Stimulated activated CD8-positive, alpha-beta memory T cell treated with anti-CD3 and anti-CD28 coated beads, Interleukin-7, amount 100 ng/mL, for 4 hours (primary cell): ENCODE results near the gene GPR18.

ENCODE experiments used
- DNase-seq, 2 donors: peaks; one replicate each; pipeline ENCODE4 v3.0.0-alpha.2; 2020; ENCODE audit warnings: low read depth in 2 of 2

Gene GPR18

DNA sequence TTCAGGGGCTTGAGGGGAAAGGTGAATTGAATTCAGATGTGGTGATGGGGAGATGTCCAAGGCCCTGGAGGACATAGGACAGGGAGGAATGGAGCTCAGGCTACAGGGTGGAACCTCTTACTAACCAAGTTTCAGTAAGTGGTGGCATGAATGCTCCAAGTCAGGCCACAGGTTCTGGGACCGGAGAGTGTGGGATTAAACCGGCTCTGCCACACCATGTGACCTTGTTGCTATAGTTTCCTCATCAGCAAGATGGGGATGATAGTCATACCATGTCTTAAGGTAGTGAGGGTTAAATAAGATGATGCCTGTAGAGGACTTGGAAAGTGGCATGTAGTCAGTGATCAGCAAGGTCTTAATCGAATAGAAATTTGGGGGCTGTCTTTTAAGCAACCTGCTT is 32.7 kb upstream of the GPR18 start:
- no peak for DNase-seq

DNA sequence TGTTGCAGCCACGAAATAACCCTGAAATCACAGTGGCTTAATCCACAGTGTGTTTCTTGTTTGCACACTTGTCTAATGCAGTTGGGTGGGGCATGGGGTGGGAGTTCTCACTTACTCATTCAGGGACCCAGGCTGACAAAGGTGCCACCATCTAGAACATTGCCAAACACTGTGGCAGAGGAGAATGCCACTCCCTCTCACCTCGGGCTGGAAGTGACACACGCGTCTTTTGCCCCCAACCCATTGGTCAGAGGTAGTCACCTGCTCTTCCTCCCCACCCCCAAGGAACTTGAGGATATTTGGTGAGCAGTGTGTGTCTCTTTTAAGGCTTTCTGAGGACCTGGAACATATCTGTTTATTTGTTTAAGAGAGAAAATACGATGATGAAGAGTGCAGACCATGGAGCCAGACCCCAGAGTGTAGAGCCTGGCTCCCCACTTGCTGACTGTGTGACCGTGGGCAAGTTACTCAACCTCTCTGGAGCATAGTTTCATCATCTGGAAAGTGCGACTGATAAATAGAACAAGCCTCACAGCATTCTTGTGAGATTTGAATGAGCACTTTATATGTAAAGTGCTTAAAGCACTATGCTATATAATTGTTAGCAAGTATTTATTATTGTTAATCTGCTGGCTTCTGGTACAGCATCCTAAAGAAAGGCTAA is 31.6 kb upstream of the GPR18 start:
- DNase-seq = peak in 1 of 2 donors; percentile 45

DNA sequence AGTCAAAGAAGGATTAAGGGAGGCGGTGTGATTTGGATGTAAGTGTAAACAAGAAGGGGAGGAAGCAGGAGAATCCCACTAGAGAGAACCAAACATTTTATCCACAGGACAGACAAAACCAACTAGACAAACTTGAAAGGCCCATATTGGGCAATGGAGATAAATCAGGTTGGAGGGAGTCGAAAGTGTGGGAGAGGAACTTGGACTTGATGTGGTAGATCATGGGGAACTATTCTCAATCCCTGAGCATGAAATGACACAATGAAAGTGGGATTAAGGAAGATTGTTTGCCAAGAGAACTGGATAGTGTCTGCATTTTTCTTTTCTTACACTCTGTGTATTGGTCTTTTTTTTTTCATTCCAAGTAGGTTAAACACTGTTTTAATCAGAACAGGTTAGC is 31.1 kb upstream of the GPR18 start:
- no peak for DNase-seq

DNA sequence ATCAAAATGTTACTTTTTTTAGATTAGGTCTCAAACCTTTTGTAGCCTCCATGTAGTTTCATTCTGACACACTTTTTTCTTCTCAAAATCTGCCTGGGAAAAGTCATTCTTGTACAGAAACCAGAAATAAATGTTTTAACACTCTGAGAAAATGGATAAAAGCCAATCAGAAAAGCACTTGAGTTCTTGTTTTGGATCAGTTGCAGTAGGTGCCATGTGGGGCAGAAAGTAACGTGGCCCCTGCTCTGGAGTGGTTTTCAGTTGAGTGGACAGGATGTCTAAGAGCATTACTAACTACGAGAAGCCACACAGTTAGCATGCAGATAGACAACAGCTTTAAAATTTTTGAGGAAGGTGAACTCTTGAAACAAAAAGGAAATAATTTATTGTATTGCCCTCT is 29.9 kb upstream of the GPR18 start:
- DNase-seq = no peak

DNA sequence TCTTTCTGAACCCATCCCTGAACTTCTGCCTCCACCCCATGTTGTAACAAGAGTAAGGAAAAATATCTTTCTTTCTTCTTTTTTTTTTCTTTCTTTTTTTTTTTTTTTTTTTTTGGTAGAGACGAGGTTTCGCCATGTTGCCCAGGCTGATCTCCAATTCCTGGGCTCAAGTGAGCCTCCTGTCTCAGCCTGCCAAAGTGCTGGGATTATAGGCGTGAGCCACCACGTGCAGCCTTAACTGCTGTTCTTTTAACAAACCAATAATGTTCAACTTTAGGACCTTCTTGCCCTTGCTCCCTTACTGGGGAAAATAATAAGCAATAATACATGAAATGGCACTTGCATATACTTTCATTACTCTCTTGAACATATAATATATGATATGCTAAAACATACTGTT is 29.4 kb upstream of the GPR18 start:
- no peak for DNase-seq

DNA sequence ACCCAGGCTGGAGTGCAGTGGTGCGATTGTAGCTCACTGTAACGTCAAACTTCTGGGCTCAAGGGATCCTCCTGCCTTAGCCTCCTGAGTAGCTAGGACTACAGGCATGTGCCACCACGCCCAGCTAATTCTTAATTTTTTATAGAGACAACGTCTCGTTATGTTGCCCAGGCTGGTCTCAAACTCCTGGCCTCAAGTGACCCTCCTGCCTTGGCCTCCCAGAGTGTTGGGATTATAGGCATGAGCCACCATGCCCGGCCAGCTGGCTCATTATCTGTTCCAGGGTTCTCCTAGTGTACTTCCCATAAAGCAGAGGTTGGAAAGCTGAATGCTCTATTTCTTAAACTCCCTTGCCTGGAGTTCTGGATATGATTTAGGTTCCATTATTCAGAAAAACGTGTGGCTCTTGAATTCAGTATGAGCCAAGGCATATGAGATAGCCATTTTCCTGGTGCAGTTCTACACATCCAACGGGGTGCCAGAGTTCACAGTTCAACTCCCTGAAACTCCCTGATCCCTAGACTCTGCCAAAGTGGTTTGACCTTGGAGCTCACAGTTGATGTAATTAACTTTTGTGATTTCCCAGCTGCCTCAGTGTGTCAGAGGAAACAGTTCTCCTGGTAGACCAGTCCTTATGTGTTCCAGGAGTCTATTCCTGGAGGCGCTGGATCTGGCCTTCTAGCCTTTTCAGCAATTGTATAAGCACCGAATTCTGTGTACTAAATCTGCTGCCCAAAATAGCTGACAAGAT is 27.4 kb upstream of the GPR18 start:
- DNase-seq = no peak

DNA sequence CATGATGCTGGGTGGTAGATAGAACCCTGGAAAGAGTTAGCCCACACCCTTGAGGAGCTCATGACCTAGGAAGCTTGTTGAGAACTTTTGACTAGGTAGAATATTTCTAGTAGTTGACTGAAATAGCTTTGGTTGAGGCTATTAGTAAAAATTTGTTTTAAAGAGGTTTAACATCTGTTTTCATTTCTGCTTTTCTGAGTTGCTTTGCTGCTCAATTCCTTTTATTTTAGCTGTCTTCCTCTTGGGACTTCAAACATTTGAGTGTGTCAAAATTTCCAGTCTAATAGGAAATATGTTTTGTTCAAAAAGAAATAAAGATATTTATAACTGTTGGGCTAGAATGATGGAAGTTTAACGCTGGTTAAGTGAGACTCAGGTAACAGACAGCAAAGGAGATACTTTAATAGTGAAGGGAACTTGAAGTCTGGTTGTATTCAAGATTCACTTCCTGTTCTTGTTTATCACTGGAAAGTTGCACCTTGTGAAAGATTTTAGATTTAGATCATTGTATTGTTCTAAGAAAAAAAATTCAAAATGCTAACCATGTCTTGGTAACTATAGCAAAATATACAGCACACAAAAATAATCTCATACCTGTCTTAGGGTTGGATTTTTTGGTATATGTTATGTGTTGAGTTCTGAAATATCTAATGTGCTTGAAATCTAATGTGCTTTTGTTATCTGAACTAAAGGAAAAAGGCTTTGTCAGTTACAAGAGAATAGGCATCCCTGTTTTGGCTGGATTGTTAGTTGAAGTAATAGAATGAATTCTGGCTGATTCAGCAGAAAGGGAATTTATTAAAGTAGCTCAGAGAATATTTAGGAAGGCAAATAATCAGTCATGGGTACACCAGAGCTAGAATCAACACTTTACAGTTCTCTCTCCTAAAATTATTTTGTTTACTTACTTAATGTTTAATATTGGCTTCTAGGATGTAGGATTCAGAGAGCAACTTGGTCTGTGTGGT is 24.4 kb upstream of the GPR18 start:
- no peak for DNase-seq

DNA sequence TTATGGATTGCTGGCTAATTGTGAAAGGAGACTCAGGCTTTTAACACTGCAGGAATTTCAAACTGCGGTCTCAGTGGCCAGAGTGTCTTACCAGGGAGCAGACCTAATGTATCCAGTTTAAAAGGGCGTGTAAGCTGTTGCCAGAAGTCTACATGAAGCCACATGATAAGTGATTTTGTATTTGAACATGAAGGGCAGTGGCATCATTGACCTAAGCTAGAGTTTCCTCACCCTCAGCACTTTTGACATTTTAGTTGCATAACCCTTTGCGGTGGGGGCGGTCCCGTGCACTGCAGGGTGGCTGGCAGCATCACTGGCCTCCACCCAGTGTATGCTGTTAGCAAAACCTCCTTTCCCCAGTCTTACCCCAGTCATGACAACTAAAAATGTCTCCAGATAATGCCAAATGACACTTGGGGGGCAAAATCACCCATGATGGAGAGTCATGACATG is 23.7 kb upstream of the GPR18 start:
- peak in 1 of 2 donors; percentile 39 for DNase-seq

DNA sequence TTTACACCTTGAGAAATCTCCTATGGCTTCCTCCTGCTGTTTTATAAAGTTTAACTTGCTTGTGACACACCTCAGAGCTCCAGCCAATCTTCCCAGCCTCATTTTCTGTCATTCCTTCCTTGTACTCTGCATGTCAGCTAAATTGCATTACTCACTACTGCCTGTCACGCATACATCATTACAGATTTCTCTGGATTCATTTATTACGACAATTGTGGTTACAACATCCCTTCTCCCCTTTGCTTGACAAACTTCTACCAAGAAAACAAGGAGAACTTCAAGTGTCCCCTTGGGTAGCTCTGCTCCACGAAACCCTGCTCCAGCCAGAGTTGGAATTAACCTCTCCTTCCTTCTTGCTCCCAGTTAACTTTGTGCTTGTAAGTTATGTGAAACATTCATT is 22.0 kb upstream of the GPR18 start:
- no peak for DNase-seq

DNA sequence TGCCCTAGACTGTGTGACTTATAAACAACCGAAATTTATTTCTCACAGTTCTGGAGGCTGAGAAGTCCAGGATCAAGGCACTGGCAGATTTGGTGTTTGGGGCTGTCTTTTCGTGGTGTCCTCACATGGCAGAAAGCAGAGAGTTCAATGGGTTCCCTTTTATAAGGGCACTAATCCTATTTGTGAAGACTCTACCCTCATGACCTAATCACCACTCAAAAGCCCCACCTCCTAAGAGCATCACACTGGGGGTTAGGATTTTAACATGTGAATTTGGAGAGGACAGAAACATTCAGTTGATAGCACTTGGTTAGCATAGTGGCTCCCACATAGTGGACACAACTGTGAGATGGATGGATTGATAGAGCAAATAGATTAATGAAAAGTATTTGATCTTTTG is 21.5 kb upstream of the GPR18 start:
- no peak for DNase-seq

DNA sequence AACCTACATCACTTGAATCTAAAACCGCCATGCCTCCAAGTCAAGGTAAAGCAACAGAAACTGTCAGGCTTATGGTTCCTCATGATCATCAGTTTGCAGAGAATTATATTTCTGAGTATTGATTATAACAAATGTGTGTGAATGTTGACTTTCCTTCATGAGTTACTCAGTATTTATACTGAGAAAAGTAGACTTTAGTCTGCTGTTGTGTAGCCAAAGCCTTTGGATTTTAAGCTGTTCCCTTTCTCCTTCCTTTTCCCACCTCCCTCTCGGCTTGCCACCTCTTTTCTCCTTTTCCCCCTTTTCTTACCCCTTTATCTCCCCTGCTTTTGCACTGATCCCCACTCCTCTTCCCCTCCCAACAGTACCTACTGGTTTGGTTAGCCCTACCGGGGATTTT is 20.7 kb upstream of the GPR18 start:
- no peak for DNase-seq

DNA sequence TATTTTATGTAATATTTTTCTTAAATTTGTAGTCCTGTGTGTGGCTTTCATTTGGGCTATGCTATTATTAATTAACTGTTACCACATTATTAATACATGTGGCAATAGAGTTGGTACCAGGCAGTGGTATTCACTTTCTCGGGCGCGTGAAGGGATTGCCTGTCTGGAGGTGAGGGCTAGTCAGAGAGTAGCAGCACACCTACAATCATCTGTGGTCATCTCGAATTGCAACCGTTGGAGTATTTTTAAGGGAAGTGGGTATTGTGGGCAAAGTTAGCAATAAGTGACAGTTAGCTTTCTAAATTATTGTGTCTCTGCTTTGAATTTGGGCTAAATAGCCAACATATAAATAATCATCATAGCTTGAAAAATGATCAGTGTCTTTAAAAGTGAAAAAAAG is 20.0 kb upstream of the GPR18 start:
- no peak for DNase-seq

DNA sequence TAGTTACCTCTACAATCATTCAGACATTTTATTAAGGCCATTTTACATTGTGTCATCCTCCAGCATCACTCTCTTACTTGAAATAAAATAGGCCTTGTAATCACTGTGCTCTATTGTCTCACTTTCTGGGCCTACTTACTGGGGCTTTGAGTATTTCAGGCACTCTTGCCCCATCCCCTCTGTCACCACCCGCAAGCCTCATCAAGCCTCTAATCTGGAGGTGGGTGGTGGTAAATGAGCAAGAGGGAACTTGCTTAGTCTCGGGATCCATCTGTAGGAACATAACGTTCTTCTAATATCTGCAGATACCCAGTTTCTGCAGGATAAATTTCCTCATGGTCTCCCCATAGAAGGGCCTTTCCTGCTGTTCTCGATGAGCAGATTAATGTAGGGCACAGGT is 19.4 kb upstream of the GPR18 start:
- DNase-seq = no peak

DNA sequence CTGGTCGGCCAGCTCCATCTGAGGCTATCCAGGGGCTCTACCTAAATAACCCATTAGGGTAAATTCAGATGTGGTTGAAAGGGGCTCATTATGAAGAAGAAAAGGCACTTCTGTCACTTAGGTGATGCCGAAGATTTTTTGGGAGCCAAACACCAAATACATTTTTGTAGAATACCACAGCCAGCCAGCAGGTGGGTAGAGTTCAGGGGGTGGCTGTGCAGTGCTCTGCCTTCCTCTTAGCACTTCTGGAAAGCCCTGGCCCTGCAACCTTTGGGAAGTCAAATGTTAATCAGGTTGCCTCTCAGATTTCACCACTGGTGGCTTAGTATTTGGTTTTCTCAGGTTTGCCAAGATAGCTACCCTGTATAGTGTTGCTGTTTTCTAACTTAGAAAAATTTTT is 18.5 kb upstream of the GPR18 start:
- DNase-seq = no peak

DNA sequence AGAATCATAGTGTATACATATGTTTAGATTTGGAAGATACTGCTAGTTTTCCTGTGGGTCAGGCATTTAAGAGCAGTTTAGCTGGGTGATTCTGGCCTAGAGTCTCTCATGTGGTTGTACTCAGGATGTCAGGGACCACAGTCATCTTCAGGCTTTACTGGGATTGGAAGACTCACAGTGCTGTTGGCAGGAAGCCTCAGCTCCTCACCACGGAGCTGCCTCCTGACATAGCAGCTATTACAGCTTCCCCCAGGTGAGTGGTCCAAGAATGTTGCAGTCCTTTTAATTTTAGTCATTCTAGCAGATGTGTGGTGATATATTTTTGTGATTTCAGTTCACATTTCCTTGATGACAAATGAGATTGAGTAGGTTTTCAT is 16.9 kb upstream of the GPR18 start:
- DNase-seq = peak in 1 of 2 donors; percentile 7

DNA sequence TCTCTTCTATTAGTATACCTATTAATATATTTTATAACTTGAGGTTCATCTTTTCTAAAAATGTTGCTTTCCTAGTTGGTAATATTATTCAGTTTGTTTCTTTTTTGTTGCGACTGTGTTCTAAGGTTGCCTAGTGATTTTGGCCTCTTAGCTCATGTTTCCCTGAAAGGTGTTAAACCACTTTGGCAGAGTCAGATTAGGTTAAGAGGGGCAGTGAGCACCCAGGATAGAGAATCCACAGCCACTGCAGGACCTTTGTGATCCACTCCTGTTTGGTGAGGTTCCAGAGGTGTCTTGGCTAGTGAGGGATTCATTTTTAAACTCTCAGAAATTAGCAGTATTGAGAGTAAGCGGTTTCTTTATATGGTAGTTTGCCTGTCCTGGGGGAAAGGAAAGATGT is 14.9 kb upstream of the GPR18 start:
- DNase-seq = no peak

DNA sequence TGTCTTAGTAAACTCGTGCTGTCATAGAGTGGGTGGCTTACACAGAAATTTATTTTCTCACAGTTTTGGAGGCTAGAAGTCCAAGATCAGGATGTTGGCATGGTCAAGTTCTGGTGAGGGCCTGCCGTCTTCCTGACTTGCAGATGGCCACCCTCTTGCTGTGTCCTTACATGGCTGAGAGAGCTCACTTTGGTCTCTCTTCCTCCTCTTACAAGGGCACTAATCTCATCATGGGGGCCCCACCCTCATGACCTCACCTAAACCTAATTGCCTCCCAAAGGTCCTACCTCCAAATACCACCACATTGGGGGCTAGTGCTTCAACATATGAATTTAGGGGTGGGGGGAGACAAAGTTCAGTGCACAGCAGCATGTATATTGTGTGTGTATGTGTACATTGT is 14.3 kb upstream of the GPR18 start:
- no peak for DNase-seq

DNA sequence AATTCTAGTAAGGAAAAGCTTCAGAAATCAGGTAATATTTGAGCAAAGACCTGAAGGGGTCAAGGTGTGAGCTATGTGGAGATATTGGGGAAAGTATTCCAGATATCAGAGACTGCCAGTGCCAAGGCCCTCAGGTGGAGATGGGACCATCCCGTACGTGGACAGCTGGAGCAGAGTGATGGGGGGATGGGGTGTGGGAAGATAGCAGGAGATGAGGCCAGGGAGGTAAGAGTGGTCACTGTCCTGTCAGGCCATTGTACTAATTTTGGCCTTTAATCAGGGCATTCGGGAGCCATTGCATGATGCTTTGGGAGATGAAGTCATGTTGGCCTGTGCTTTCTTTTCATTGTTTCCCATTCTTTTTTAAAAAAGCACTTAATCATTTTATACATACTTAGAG is 13.1 kb upstream of the GPR18 start:
- no peak for DNase-seq

DNA sequence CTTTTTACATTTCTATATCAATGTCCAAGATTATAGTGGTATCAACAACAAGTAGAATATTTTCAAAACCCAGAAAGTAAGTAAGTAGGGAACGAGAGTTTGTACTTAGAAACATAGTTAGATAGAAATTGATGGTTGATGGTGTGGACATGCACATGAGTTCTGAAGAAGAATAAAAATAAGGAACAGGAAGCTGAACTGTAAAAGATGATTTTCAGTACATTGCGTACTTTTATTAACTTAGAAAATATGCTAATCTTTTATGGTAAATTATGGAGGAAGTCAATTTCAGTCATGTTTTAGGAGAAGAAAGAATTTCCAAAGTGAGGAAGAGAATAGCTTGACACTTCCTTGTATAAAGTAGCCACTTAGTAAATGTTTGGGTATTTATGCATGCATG is 12.3 kb upstream of the GPR18 start:
- no peak for DNase-seq

DNA sequence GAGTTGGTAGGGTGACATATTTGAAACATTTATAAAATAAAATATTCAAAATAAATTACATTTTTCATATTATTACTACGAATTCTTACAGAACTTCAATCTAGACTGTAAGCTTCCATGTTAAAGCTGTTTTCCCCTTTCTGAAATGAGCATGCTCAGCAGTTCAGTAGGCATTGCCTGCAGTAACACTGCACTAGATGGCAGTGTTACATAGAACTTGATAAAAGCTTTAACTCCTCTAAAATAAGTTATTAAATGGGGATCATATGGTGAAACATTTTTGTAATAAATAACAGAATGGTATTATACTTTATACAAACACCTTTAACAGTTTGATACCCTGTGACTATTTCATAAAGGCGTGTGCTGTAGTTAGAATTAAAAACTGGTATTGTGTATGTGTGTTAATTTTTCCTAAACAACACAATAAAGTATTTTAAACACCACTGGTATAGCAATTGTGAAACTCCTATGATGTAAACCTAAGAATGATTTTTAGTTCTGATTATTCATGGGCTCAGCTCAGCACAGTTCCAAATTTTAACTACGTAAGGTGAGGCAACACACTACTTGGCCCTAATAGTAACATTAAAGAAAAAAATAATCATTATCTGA is 11.6 kb upstream of the GPR18 start:
- DNase-seq = no peak

DNA sequence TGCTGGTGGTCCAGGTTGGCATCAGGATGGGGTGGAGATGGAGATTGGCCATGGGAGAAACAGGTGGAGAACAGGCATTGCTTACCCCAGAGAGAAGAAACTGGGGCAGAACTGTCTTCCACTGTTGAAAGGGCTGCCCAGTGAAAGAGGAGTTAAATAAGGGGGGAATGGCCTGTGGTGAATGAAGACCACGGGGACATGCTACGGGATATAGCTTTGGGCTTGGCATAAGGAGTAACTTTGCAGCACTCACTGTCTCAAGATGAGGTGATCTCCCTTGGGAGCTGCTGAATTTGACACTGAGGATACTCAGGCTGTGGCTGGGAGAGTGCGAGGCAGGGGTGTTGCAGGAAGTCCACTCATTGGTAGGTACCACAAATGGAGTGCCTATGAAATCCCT is 10.6 kb upstream of the GPR18 start:
- DNase-seq = no peak

DNA sequence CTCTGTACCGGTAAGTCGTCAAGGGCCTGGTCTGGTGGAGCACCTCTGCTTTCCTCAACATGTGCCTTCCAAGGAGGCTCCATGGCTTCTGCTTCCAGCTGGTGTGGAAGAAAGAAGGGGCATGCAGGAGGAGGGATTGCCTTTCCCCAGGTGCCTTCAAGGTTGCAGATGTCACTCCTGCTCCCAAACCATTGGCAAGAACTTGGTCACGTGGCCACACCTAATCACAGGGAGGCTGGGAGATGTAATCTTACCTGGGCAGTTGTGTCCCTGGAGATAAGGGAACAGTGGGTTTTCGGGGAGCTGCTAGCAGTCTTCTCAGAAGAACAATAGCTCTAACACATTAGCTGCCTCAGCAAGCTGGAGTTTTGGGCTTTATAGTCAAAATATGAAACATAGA is 9.7 kb upstream of the GPR18 start:
- DNase-seq = no peak
